Epithelial cell of proximal tubule (primary cell): ENCODE measurements around the gene CACNG1. TPM values are rescaled to one million over a fixed set of nuclear protein-coding genes. Genes with fewer than 3 reads are reported as not detected.

Experiments
- DNase-seq: peaks from one replicate; pipeline ENCODE4 v3.0.0-alpha.2; 2011; ENCODE audit warnings: low read depth
- H3K4me3 ChIP-seq: 2 replicates; pipeline ENCODE4 v1.5.1; 2011; ENCODE audit warnings: low read depth, mild to moderate bottlenecking, low read length
- total RNA-seq: library from RNA; depleted of rRNA; stranded (reverse); fragments of >200 nt; gene quantifications from 2 replicates; pipeline ENCODE4 v1.2.3, GENCODE V29; 2015
- TF ChIP-seq, protein P1 (sequence below): conservative IDR thresholded peaks from 2 replicates; pipeline ENCODE4 v1.5.1; 2012; ENCODE audit warnings: low read depth, mild to moderate bottlenecking, low read length

Gene CACNG1
- total RNA-seq, 1 donor from 2014 or later, result not detected

DNA sequence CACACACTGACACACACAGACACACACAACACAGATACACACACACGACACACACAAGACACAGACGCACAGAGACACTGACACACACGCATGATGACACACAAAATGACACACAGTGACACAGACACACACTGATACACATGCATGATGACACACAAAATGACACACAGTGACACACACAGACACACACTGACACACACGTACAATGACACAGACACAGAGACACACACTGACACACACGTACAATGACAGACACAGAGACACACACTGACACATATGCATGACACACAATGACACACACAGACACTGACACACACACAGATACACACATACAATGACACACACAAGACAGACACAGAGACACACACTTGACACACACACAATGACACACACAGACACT lies 10.3 kb downstream of the CACNG1 start:
- TF ChIP-seq, protein P1, sequence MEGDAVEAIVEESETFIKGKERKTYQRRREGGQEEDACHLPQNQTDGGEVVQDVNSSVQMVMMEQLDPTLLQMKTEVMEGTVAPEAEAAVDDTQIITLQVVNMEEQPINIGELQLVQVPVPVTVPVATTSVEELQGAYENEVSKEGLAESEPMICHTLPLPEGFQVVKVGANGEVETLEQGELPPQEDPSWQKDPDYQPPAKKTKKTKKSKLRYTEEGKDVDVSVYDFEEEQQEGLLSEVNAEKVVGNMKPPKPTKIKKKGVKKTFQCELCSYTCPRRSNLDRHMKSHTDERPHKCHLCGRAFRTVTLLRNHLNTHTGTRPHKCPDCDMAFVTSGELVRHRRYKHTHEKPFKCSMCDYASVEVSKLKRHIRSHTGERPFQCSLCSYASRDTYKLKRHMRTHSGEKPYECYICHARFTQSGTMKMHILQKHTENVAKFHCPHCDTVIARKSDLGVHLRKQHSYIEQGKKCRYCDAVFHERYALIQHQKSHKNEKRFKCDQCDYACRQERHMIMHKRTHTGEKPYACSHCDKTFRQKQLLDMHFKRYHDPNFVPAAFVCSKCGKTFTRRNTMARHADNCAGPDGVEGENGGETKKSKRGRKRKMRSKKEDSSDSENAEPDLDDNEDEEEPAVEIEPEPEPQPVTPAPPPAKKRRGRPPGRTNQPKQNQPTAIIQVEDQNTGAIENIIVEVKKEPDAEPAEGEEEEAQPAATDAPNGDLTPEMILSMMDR, result no peak
- H3K4me3 ChIP-seq, result no peak overlapping the region
- DNase-seq, result no peak

DNA sequence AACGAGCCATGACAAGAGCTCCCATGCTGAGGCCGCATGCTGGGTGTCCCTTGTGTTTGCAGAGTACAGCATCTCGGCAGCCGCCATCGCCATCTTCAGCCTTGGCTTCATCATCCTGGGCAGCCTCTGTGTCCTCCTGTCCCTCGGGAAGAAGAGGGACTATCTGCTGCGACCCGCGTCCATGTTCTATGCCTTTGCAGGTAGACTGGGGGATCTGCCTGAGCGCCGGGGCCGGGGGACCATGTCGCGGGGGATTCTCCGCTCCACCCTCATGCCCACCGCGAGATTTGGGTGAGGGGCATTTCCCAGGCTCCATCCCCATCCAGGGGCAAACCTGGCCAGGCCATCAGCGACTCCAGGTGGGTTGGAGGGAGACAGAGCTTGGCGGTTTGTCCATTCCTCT lies 10.7 kb downstream of the CACNG1 start:
- no peak overlapping the region for H3K4me3 ChIP-seq
- TF ChIP-seq, protein P1, result no peak

DNA sequence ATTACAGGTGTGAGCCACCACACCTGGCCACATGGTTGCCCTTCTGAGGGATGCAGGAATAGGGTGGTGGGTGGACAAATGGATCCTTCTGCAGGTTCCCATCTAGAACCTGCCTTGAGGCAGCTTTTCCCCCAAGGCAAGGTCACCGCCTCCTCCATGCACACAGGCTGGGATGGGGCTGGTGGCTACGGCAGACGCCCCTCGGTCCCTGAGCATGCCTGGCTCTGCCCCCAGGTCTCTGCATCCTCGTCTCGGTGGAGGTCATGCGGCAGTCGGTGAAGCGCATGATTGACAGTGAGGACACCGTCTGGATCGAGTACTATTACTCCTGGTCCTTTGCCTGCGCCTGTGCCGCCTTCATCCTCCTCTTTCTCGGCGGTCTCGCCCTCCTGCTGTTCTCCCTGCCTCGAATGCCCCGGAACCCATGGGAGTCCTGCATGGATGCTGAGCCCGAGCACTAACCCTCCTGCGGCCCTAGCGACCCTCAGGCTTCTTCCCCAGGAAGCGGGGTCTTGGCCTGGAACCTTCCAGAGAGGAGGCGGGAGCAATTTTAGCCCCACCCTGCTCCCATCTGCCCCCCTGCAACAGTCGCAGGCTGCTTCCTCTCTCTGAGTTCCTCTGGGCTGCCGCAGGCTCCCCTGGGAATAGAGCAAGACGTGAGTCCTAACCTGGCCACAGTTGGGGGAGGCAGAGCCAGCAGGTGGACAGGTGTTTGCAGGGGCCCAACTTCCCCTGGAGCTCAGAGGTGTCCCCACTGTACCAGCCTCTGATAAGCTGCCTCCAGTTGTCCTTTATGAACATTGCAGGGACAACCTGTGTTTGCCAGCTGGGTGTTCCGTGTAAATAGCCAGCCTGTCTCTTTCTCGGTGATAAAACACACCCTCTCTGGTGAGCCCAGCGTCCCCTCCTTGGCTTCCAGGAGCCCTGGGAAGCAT lies 11.7 kb downstream of the CACNG1 start:
- DNase-seq, result no peak
- H3K4me3 ChIP-seq, result no peak overlapping the region
- TF ChIP-seq, protein P1, result no peak

More for the DNA sequence above, 10.7 kb downstream of the CACNG1 start:
- DNase-seq, result no peak

DNA sequence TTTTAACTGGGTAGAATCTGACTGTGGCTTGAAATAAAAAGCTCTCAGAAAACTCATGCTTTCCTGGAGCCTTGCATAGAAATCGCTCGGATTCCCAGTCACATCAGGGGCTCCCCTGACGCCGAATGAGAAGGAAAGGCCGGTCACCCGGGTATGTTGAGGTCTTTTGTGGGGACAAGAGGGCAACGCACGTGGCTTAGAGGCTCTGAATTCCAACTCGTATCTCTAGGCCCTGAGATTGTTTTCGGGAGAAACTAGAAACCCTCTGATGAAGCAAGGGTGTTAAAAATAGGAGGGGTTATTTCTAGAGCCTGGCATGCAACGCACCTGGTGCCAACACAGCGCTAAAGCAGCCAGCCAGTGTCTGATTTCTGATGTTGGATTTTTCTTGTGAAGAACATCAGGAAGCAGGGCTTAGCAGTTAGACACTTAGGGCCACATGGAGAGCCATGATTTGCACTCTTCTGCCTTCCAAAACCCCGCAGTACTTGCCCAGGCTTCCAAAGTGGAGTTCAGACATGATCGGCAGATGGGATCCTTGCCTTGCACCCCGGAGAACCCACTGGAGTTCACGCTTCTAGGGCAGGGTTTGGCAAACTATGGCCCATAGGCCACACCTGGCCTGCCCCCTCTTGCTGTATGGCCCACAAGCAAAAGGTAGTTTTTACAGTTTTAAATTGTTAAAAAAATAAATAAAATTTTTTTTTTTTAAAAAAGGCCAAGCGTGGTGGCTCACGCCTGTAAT lies 12.6 kb downstream of the CACNG1 start:
- no peak for DNase-seq
- H3K4me3 ChIP-seq, result no peak overlapping the region
- TF ChIP-seq, protein P1, result no peak

DNA sequence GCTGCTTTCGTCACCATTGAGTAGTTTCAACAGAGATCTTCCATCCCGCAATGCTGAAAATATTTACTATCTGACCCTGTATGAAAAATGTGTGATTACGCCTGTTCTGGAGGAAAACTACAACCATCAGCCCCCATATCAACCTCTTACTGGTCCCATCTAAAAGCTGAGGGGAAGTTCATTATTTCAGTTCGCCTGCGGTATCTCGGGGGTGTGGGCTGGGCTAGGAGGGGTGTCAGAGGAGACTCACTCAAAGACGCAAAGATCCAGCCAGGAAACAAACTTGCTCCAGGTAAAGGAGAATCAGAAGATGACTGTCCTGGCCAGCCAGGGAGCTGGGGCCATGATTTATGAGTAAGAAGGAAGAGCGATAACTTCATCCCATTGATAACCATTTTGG lies 13.7 kb downstream of the CACNG1 start:
- TF ChIP-seq, protein P1, result no peak
- DNase-seq, result no peak
- no peak overlapping the region for H3K4me3 ChIP-seq

DNA sequence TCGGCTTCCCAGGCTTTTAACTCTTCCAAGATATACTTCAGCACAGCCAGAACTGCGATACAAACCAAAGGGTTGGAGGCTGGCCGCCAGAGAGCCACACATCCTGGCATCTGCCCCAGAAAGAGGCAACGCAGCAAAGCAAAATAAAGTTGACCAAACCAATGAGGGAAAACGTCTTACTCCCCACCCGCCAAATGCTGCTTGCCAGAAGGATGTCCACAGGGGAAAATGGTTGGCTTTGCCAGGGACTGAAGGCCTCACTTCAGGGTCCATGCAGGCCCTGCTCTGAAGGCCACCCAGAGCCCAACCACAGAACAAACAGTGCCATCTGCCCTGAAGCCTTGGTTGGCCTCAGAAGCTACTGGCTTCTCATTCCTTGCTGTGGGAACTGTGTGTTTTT lies 15.0 kb downstream of the CACNG1 start:
- DNase-seq, result no peak
- TF ChIP-seq, protein P1, result no peak
- H3K4me3 ChIP-seq, result no peak overlapping the region
